Neutrophil (primary cell): ENCODE measurements around the gene FAM174C.

Experiments used
- H3K27ac ChIP-seq: fragments of 200-600 bp; sonication (generic); 2 replicates; pipeline ENCODE4 v1.5.1; 2016; ENCODE audit warnings: mild to moderate bottlenecking, moderate library complexity
- H3K27me3 ChIP-seq: fragments of 200-600 bp; sonication (generic); 2 replicates; pipeline ENCODE4 v1.6.0; 2016; ENCODE audit warnings: mild to moderate bottlenecking
- H3K36me3 ChIP-seq: fragments of 200-600 bp; sonication (generic); 2 replicates; pipeline ENCODE4 v1.5.1; 2017
- H3K4me1 ChIP-seq, 2 experiments: fragments of 200-600 bp in 1 of 2; sonication (generic) in 1 of 2; 1 replicate in 1 of 2; 2 replicates in 1 of 2; pipeline versions ENCODE4 v1.5.1 to v1.6.1; 2013 to 2016; ENCODE audit warnings: low read depth in 1 of 2, low read length in 1 of 2, mild to moderate bottlenecking in 1 of 2, moderate library complexity in 1 of 2; ENCODE audit not compliant: control insufficient read depth in 1 of 2, insufficient read depth in 1 of 2
- H3K4me3 ChIP-seq, 2 experiments: fragments of 200-600 bp in 1 of 2; sonication (generic) in 1 of 2; 1 replicate in 1 of 2; 2 replicates in 1 of 2; pipeline ENCODE4 v1.5.1; 2013 to 2016; ENCODE audit warnings: low read depth in 1 of 2, low read length in 1 of 2, mild to moderate bottlenecking in 1 of 2, moderate library complexity in 1 of 2
- H3K9me3 ChIP-seq: fragments of 200-600 bp; sonication (generic); 2 replicates; pipeline ENCODE4 v1.5.1; 2016
- CTCF ChIP-seq: fragments of 200-600 bp; sonication (generic); IDR thresholded peaks from 2 replicates; pipeline ENCODE4 v1.5.1; 2016; ENCODE audit warnings: antibody characterized with exemption

Gene FAM174C

GRCh38 chr19:1310853-1311180, 35.5 kb downstream of the FAM174C start:
- no peak for TF ChIP-seq CTCF
- no peak overlapping the region for H3K4me3 ChIP-seq

GRCh38 chr19:1311543-1312091, 36.3 kb downstream of the FAM174C start:
- Histone ChIP-seq H3K27ac (no peak overlapping the region), H3K36me3 (no peaks in the 10 kb centered on the region), H3K4me1 (peaks cover 0 to 5% of the 10 kb centered on the region in 2 experiments), H3K4me3 (no peak overlapping the region), H3K27me3 (peaks cover 34% of the 10 kb centered on the region), H3K9me3 (no peaks in the 10 kb centered on the region)
- TF ChIP-seq CTCF = no peak

More at GRCh38 chr19:1310853-1311180, 35.5 kb downstream of the FAM174C start:
- Histone ChIP-seq H3K27ac (no peak overlapping the region), H3K4me1 (peaks cover 0 to 5% of the 10 kb centered on the region in 2 experiments), H3K9me3 (no peaks in the 10 kb centered on the region), H3K27me3 (peaks cover 26% of the 10 kb centered on the region), H3K36me3 (no peaks in the 10 kb centered on the region)

DNA sequence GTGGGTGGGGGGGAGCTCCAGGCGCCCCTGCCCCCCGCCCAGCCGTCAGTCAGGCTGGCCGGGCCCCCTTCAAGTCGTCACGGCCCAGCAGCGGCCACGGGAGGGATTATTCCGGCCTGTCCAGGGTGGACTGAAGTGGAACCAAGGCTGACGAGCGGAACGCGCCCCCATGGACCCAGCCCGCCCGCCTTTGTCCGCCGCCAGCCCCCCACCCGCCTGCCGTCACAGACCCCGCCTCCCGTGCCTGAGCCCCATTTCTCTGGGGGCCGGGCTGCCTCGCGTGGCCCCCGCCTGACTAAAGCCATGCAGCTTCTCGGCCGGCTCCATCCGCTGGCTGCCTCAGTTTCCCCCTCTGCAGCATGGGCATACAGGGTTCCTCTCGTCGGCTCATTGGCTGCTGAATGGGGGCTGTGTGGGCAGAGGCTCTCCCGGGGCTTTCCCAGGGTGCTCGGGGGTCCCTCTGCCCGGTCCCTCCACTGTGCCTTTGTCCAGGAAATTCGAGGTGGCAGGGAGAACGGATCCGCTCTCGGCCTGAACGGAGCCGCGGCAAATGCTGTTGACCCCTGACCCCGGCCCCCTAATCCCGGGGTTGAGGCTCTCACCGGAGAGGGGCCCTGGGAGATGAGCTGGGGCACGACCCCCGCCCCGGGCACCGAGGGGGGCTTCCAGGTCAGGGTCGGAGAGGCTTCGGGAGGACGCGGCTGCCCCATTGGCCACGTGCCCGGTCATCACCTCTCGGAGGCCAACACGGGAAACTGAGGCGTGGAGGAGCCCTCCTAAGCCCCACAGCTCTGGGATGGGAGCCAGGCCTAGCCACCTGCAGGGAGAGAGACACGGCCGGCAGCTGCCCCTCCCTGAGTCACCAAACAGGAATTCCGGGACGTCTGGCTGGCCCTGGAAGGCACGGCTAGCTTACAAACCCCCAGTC, 37.7 kb downstream of the FAM174C start:
- no peak for TF ChIP-seq CTCF
- no peaks in the 10 kb centered on the region for H3K9me3 ChIP-seq
- H3K36me3 ChIP-seq = no peaks in the 10 kb centered on the region
- peaks cover 0 to 5% of the 10 kb centered on the region in 2 experiments for H3K4me1 ChIP-seq
- no peak overlapping the region for H3K4me3 ChIP-seq
- H3K27me3 ChIP-seq = peaks cover 49% of the 10 kb centered on the region
- no peak overlapping the region for H3K27ac ChIP-seq

DNA sequence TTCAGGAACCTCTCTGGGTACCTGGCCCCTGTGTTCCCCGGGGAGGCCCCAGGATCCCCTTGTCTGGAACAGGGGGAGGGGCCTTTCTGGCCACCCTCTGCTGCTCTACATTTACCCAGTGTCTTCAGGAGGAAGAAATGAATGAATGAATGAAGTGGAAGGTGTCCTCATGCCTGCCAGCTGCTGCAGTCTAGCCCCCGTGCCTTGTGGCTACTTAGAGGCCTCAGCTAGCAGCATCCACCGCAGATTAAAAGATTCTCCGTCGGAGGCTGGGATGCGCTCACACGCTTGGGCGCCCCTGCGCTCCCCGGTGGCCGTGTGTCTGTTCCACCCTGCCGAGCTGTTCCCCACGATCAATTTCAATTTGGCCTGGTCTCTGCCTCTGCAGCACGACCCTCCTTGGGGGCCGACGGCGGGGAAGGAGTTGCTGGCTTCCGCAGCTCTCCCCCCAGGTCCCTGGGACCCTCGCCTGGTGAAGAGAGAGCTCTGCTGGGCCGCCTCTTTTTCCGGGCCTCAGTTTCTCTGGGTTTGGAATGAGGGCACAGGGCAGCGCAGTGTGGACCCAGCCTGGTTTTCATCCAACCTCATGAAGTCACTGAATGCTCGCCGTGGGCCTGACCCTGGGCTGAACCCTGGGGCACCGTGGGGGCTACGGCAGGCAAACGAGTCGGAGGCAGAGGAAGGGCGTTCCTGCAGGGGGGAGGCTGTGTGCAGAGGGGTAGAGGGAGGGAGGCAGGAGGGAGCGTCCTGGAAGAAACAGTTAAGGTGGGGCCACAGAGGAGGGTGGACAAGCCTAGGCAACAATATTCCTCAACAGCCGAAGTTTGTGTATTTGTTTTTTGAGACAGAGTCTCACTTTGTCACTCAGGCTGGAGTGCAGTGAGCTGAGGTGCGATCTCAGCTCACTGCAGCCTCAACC, 38.6 kb downstream of the FAM174C start:
- Histone ChIP-seq H3K27me3 (peaks cover 58% of the 10 kb centered on the region), H3K9me3 (no peaks in the 10 kb centered on the region), H3K4me3 (no peak overlapping the region), H3K27ac (no peak overlapping the region), H3K36me3 (no peaks in the 10 kb centered on the region), H3K4me1 (peaks cover 0 to 5% of the 10 kb centered on the region in 2 experiments)
- TF ChIP-seq CTCF = no peak

- no peak for TF ChIP-seq CTCF
- Histone ChIP-seq H3K27ac (no peak overlapping the region), H3K9me3 (no peaks in the 10 kb centered on the region), H3K4me3 (no peak overlapping the region), H3K27me3 (peaks cover 73% of the 10 kb centered on the region), H3K4me1 (peaks cover 0 to 5% of the 10 kb centered on the region in 2 experiments), H3K36me3 (no peaks in the 10 kb centered on the region)
Measured at GRCh38 chr19:1315470-1316166, 40.3 kb downstream of the FAM174C start.
